NCI-H146 treated with DMSO at 0.1 percent for 48 hours (cell line): ENCODE data around the gene CENPB.
"Not testable (repeated sequence)": the region's sequence is repeated elsewhere in the genome, so short reads cannot be mapped to it uniquely, and the experiment has no call there.

Source experiments
- DNase-seq: peaks from one replicate; lab custom pipeline; 2025; ENCODE audit not compliant: unreplicated experiment; lab: John Stamatoyannopoulos, UW

CENPB gene

DNA sequence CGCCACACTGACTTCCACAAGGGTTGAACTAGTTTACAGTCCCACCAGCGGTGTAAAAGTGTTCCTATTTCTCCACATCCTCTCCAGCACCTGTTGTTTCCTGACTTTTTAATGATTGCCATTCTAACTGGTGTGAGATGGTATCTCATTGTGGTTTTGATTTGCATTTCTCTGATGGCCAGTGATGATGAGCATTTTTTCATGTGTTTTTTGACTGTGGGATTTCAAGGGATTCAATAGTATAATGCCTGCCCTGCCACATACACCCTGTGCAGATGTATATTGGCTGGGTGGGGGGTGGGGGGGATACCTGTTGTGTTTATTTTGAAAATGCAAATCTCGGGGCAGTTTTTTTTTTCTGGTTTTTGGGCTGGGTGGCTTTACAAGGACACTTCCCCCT lies 7.6 kb upstream of the CENPB start:
- DNase-seq = not testable (repeated sequence)

DNA sequence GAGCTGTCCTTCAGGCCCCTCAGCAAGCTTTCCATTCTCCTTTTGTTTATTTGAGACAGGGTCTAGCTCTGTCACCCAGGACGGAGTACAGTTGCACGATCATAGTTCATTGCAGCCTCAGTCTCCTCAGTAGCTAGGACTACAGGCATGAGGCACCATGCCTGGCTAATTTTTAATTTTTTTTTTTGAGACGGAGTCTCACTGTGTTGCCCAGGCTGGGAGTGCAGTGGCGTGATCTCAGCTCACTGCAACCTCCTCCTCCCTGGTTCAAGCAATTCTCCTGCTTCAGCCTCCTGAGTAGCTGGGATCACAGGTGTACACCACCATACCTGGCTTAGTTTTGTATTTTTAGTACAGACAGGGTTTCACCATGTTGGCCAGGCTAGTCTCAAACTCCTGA lies 2.7 kb upstream of the CENPB start:
- DNase-seq = not testable (repeated sequence)

DNA sequence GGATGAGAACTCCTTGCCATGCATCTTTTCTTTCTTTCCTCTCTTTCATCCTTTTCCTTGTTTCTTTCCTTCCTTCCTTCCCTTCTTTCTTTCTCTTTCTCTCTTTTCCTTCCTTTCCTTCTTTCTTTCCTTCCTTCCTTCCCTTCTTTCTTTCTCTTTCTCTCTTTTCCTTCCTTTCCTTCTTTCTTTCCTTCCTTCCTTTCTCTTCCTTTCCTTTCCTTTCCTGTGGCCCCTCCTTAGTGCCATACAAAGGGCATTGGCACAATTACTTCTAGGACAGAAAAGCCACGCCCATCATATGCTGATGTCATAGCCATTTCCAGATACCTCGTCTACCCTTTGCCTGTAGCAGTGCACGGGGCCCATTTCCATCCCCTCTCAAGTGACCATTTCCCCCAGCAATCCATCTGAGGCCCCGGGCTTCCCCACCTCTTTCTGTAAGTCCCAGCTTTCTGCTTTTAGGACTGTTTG lies 2.2 kb upstream of the CENPB start:
- DNase-seq = no peak

DNA sequence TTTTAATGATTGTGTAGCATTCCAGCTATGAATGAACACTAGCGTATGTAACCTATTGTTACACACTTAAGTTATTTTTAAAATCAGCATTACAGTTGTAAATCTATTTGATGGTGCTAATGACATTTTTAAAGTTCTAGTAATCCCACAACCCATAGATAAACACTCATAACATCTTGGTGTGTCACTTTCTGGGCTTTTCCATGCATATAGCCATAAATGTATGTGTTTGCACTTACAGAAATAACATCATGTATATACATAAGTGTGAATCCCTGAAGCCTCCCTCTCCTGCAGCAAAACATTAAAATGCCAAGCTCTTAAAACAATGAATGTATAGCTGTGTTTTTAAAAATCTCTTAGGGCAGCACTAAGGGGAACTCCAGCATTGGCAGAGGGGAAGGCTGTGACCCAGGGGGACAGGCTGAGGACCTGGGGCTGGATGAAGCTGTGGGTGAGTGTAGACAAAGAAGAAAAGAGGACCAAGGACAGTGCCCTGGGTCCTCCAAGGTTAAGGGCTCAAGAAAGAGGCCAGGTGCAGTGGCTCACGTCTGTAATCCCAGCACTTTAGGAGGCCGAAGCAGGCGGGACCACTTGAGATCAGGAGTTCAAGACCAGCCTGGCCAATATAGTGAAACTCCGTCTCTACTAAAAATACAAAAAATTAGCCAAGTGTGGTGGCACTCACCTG lies 929 bp upstream of the CENPB start:
- no peak for DNase-seq

DNA sequence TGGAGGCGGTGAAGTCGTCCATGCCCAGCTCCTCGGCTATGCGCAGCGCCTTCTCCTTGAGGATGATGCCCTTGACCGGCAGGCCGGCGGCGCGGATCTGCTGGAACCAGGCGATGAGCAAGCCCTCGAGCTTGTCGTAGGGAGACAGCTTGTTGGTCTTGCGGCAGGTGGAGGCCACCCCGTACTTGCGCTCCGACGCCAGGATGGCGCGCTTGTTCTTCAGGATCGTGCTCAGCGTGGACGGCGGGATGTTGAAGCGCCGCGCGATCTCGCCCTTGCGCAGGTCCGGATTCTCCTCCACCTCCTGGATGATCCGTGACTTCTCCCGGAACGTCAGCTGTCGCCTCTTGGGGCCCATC lies 435 bp downstream of the CENPB start:
- peak; percentile 24 for DNase-seq

DNA sequence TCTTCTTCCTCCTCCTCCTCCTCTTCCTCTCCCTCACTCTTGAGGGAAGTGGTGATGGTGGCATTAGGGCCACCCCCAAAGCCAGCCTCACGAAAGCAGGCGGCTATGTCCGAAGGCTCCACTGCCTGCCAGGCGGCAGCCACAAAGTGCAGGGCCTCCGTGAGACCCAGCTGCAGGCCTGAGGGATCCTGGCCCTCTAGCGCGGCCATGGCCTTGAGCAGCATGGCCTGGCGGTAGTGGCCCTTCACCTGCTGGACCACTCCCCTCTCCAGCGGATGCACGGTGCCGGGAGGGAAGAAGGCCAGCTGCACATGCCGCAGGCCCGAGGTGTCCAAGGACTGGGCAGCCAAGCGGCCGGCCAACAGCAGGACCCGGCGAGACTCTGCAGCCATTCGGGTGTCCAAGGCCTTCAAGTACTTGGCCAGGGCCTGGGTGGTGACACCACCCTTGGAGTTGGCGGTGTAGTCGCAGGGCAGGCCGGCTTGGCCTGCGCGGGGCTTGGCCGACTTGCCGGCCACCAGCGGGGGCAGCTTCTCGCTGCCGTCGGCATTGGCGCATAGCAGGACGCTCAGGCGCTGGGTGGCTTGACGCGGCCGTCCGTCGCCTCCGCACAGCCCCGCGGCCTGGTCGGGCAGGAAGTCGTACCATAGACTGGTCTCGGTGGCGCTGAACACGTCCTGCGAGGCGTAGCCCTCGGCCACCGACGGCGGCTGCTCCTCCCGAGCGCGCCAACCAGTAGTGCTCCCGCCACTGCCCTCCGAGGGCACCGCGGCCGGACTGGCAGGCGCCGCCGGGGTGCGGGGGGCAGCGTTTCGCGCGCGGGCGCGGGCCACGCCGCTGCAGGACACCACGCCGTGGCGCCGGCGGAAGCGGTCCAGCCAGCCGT lies 1.1 kb downstream of the CENPB start:
- DNase-seq = no peak

DNA sequence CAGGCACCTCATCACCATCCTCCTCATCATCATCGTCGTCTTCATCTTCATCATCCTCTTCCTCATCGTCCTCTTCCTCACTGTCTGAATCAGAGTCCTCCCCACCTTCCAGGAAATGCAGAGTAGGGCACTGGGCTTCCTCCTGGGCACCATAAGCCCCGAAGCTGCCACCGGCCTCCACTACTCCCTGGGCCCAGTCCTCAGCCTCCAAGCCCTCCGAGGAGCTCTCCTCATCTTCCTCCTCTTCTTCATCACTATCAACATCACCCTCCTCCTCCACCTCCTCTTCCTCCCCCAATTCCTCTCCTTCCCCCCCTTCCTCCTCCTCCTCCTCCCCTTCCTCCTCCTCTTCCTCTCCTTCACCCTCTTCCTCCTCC lies 1.7 kb downstream of the CENPB start:
- no peak for DNase-seq

DNA sequence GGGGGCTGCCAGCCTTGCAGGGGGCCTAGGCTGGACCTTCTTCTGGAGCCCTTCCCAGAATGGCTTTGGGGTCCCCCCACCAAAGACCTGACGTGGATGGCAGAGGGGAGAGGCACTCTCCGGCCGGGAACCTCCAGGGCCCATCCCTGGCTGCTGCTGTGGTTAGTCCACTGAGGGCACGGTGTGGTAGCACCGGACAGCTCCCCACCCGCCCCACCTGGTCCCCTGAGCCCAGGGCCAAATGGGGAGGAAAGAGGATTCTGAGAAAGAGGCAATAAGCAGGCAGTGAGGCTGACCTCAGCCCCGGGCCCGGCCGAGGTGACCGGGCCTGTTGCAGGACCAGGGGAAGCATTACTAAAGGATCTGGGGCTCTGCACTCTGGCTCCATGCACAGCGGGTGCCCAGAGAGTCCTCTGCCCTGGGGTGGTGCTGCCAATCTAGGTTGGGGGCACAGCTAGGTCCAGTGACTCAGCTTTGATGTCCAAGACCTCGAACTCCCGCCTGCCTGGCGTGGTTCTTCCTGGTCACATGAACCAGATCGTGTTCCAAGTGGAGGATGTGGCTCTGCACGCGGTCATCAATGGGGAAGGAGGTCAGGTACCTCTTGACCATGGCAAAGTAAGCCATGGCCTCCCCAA lies 2.2 kb downstream of the CENPB start:
- no peak for DNase-seq

DNA sequence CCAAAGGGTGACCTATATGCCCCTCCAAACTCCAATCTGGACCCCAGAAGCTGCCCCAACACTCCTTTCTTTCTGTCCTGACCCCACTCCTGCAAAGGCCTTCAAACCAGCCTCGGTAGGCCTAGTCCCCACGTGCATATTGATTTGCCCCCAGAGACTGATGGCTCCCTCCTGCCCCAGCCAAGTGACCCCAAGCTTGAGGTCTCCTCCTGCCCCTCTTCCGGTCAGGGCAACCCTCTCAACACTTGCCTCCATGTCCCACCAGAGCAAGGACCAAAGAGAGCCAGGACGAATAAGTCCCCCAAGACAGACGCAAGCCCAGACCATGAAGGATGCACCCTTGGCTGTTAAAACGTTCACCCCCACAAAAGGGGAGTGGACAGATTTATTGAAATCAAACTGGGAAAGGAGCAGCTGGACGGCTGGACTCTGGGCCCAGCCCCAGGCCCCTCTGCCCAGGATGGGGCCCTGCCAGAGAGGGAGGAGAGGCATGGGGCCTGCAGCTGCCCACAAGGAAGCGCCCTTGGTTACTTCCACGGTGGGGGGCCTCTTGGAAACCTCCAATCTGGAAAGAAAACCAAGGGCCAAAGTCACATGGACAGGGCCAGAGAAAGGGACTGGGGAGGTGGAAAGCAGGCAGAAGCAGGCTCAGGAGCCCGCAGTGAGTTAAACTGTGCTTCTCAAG lies 2.9 kb downstream of the CENPB start:
- no peak for DNase-seq

DNA sequence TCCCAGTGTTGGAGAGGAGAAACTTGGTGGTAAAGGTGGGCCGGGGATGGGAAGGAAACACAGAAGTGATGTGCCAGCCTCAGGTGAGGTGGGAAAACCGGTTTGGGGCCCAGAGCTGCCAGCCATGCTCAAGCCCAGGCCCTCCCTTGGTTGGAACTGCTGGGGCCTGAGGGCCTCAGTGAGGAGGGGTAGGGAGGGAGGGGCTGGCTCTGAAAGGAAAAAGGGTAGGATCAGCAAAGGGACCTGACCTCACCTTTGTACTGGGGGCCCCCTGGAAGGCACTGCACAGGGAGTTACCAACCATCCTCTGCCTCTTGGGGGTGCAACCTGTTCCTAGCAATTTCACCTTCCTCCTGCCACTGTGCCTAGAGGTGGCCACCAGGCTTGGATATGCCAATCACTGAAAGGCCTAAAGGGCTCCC lies 3.5 kb downstream of the CENPB start:
- no peak for DNase-seq

DNA sequence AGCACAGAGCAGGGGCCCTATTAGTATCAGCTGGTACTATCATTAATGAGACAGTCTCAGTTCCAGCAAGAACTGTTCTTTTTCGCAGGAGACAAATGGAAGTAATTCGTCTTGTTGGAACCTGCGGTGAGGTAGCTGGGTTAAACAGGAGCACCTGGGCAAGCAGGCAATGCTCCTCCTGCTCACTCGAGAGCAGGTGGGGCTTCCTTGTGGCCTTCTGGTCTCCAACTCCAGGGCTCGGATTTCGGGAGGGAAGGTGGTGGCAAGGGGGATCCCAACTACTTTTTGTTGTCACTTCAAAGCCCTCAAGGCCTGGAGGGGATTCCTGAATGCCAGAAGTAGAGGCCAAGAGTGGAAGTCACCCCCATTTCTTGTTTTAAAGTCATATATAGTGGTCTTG lies 3.9 kb downstream of the CENPB start:
- no peak for DNase-seq

DNA sequence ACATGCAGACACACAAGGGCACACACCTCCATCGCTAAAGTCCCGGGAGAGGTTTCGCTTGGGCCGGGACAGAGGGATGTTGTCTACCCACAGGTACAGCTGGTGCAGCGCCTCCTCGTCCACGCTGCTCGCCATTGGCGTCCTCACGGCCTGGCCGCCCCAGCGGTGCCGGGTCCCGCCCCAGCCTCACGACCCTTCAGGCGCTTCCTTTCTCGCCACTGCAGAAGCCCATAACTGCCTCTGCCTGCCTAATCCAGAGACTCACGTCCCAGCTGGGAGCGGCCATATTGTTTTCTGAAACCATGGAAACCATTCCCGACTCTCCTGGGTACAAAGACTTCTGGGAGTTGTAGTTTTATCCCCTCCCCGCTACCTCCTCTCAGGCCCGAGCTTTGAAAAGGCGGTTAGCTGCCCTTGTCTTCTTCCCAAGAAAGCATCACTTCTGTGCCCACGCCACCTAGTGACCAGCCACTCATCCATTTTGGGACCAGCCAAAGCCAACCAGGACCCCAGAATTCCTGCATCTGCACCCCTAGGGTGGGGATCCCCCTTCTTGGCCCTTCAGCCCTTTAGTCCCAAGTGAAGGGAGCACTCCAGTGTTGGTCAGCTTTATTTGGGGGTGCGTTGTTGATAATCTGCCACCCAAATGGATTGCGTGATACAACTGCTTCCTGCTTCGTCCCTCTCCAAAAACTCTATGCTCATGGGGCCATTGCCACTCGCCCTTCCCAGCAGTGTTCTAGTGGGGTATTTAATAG lies 5.2 kb downstream of the CENPB start, which contains the start of gene SPEF1:
Gene SPEF1, minus strand, starts transcription at position 296 of the 758 bp plus-strand sequence. Its CDS starts 161 bp downstream, at position 135.
- peak; percentile 93 for DNase-seq

DNA sequence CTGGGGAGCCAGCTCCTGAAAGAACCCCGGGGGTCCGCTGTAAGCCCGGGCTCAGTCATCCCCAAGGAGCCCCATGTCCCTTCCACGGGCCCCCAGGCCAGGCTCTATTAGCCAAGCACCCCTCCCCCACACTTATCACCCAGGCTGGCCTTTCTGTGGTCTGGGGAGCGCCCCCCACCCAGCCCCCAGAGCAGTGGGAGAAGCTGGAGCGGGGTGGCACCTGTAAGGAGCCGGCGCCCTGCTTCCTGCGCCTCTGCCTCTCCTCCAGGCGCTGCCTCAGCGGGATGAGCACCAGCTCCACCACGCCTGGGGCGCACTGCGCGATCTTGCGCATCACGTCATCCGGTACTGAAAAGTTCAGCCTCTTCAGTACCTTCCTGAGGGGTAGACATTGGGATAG lies 7.6 kb downstream of the CENPB start:
- DNase-seq = no peak

DNA sequence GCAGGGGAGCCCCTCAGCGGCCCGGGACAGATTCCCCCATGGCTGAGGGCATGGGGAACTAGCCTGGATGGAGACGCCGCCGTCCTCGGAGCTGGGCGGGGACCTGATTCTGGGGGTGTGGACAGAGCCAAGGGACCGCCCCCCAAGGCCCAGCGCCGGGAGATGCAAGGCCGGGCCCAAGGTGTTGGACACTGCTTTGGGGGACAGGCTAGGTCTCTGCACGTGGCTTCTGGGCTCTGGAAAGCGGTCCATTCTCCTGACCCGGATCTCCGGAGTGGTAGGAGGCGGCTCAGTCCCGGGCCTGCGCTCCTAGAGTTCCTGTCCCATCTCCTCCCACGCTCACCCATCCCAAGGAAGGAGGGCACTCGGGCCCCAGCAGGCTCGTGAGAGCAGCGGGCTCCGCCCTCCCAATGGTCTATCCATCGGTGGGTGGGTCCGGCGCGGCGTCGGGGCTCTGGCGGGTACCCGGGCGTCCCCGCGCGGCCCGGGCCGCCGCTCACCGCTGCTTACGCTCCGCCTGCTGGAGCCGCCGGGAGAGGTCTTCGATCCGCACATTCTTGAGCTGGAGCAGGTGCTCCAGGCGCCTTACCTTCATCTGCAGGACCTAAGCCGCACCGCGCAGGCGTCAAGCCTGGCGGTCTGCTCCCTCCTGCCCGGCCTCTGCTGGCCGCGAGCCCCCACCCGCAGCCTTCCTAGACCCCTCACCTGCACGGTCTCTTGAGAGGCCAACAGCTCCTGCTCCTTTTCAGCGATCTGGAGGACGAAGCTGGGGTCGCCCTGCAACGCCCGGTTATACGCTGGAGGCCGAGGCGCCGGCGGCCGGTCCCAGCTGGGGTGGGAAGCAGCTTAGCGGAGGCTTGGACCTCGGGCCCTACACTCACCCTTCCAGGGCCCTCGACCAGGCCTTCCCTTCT lies 8.6 kb downstream of the CENPB start:
- DNase-seq = peak; percentile 53

DNA sequence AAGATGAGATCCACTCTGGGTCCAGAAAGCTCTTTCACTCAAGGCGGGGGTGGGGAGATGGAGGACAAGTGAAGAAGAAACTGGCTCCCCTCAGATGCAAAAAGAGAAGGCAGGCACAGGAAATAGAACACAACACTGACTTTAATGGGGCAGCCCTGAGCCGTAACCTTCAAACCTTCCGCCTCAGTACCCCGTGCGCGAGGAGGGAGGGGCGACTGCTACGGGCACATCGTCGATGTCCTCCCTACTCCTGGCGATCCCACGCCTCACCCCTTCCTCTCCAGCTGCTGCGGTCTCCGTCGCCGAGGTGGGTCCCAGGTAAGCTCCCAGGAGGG lies 9.2 kb downstream of the CENPB start:
- no peak for DNase-seq

DNA sequence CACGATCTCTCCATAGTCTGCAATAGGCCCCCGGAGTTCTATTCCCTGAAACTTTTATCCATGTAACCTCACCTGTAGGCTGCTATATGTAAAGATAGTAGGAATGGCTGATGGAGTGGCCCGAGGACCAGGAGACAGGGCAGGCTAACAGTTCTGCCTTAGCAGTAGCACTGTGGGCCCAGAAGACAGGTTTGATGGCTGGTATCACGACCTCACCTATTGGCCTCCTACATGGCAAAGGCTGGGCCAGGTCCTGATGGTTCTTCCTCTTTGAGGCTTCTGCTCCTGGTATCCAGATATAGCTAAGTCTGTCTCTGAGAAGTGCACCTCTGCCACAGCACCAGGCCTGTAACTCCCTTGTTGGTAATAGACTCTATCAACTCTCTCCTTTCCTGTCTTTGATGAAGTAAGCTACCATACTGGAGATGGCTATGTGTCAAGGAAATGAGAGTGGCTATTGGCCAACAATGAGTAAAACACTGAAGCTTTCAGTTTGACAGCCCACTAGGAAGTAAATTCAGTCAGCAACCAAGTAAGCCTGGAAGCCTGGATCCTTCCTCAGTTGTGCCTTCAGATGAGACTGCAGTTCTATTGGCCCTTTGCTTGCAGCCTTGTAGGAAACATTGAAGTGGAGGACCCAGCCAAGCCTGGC lies 11.0 kb downstream of the CENPB start:
- no peak for DNase-seq

DNA sequence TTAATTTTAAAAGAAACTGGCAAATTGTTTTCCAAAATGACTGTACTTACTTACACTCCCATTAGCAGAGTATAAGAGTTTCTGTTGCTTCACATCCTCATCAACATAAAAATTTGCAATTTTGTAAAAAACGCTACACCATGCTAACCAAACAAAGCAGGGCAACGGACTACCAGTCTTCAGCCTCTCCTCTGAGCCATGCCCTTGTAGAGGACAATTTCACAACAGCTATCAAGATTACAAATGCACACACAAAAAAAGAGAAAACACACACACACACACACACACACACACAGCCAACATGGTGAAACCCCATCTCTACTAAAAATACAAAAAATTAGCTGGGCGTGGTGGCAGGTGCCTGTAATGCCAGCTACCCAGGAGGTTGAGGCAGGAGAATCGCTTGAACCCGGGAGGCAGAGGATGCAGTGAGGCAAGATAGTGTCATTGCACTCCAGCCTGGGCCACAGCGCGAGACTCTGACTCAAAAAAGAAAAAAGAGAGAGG lies 14.9 kb downstream of the CENPB start:
- no peak for DNase-seq

DNA sequence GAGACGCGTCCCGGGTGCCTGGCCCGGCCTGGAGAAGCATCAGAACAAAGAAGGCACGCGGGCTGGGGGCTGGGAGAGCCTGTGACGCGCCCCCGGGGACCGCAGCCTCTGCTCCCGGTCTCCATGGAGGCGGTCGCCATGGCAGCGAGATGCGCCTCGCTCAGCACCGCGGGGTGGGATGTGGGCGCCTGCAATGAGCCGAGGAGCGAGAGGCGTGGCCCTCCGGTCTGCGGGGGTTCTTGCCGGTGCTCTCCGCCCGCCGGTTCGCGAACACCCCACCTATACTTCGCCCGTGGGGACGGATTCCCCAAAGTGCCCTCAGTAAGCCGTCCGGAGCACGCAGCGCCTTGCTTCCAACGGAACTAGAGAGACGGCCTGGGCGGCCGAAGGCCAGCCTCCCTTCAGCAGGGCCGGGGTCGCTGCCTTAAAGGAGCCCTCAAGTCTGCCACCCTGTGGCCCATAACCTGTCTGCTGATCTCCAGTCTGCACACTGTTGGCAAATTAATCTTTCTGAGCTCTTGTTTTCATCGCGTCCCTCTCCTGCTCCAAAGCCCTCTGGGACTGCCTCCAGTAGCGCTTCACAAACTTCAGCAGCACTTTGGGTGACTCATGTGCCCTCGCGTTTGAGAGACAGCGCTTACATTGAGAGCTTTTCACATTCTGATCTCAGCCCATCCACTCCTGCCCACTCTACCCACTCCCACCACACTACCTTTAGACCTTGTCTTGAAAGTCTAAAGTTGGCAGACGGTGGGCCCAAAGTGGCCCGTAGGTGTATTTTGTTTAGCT lies 18.0 kb downstream of the CENPB start:
- DNase-seq = peak; percentile 63
